HepG2 (cell line): ENCODE data around the gene ANXA9. TPM values are rescaled to one million over a fixed set of nuclear protein-coding genes. Genes with fewer than 3 reads are reported as not detected.

Experiments
- ATAC-seq: fragments of 200-7000 bp; cut with Tn5 transposase; 3 replicates; pipeline ENCODE4 v1.9.1; 2020; ENCODE audit warnings: mild to moderate bottlenecking, moderate library complexity
- BruUV-seq: library from RNA; stranded (reverse); fragments of 400-500 nt; replicated peaks from 2 replicates; lab custom pipeline; 2021; lab: Mats Ljungman, UMichigan
- CTCF ChIA-PET: fragments of 300-600 bp; formaldehyde crosslinking; extraction: SDS; loops from one replicate; lab custom pipeline; 2021; ENCODE audit warnings: low total read pairs, inconsistent platforms, low intra/inter-chr PET ratio; lab: Yijun Ruan, JAX
- POLR2A ChIA-PET: fragments of 350-600 bp; sonication (Branson Sonifier 250); formaldehyde crosslinking; loops from one replicate; lab custom pipeline; 2020; ENCODE audit warnings: antibody characterized with exemption, inconsistent platforms; lab: Yijun Ruan, JAX
- DNase-seq: peaks from one replicate; pipeline ENCODE4 v3.0.0-alpha.2; 2015; ENCODE audit warnings: low spot score
- FAIRE-seq: peaks from 3 replicates; lab custom pipeline; 2011; peaks lifted over from hg19 to GRCh38; lab: Jason Lieb, UNC
- H2AFZ ChIP-seq: one replicate; pipeline ENCODE4 v1.6.1; 2011; ENCODE audit warnings: low read length, inconsistent platforms
- H3K27ac ChIP-seq: fragments of 300-600 bp; 3 replicates; pipeline ENCODE4 v1.8.0; 2011; ENCODE audit warnings: mixed run types, mild to moderate bottlenecking, mixed read lengths, low read length, inconsistent platforms; ENCODE audit not compliant: insufficient read depth; ENCODE audit errors: extremely low read length
- H3K27me3 ChIP-seq, 2 experiments: fragments of 200-600 bp in 1 of 2; 2 replicates in 1 of 2; 3 replicates in 1 of 2; pipeline versions ENCODE4 v1.6.0 to v1.8.0; 2011; ENCODE audit warnings: low read length in 2 of 2, mild to moderate bottlenecking in 2 of 2, moderate library complexity in 2 of 2, inconsistent platforms in 1 of 2; ENCODE audit not compliant: insufficient read depth in 2 of 2, control insufficient read depth in 1 of 2
- H3K36me3 ChIP-seq, 2 experiments: fragments of 200-600 bp in 1 of 2; replicated peaks in 1 of 2; 2 replicates in 1 of 2; 3 replicates in 1 of 2; pipeline versions ENCODE4 v1.5.1 to v1.8.0; 2011; ENCODE audit warnings: low read length in 2 of 2, inconsistent platforms in 1 of 2; ENCODE audit not compliant: insufficient read depth in 2 of 2, control insufficient read depth in 1 of 2
- H3K4me1 ChIP-seq: 2 replicates; pipeline ENCODE4 v1.5.1; 2012; ENCODE audit warnings: low read length, inconsistent platforms; ENCODE audit not compliant: insufficient read depth
- H3K4me2 ChIP-seq: 2 replicates; pipeline ENCODE4 v1.6.0; 2011; ENCODE audit warnings: low read depth, low read length, inconsistent platforms
- H3K4me3 ChIP-seq, 3 experiments: fragments of 200-600 bp in 1 of 3; sonication (generic), shearing (Covaris generic) in 1 of 3; replicated peaks in 1 of 3; 2 replicates each; pipeline ENCODE4 v1.5.1; 2011 to 2016; ENCODE audit warnings: low read length in 3 of 3, inconsistent platforms in 2 of 3, low read depth in 2 of 3, mild to moderate bottlenecking in 2 of 3, control low read depth in 1 of 3, mixed read lengths in 1 of 3; ENCODE audit not compliant: insufficient read depth in 1 of 3
- H3K79me2 ChIP-seq: one replicate; pipeline ENCODE4 v1.6.1; 2011; ENCODE audit warnings: low read length, inconsistent platforms; ENCODE audit not compliant: insufficient read depth
- H3K9ac ChIP-seq: 2 replicates; pipeline ENCODE4 v1.6.0; 2011; ENCODE audit warnings: mild to moderate bottlenecking, low read depth, low read length, inconsistent platforms; ENCODE audit not compliant: insufficient read depth
- H3K9me3 ChIP-seq: 2 replicates; pipeline ENCODE4 v1.5.1; 2012; ENCODE audit warnings: mild to moderate bottlenecking, low read length
- H4K20me1 ChIP-seq: 2 replicates; pipeline ENCODE4 v1.6.0; 2011; ENCODE audit warnings: inconsistent platforms, mild to moderate bottlenecking, low read length, moderate library complexity; ENCODE audit not compliant: insufficient read depth
- DZIP1 ChIP-seq: sonication (generic); formaldehyde crosslinking; IDR thresholded peaks from 2 replicates; pipeline ENCODE4 v1.5.0; 2020; ENCODE audit warnings: mild to moderate bottlenecking, missing genetic modification reagents
- FOSL2 ChIP-seq: sonication (generic); formaldehyde crosslinking; IDR thresholded peaks from 2 replicates; pipeline ENCODE4 v1.4.0; 2020; ENCODE audit warnings: missing genetic modification reagents
- FOXP1 ChIP-seq, 2 experiments: fragments of 450-650 bp in 1 of 2; IDR thresholded peaks; 2 replicates each; pipeline ENCODE4 v1.6.1; 2017 to 2018; ENCODE audit warnings: antibody characterized with exemption in 1 of 2
- PAWR ChIP-seq: sonication (generic); formaldehyde crosslinking; IDR thresholded peaks from 2 replicates; pipeline ENCODE4 v1.4.0; 2020; ENCODE audit warnings: missing genetic modification reagents, mild to moderate bottlenecking, borderline replicate concordance
- PRDM4 ChIP-seq: sonication (generic); formaldehyde crosslinking; IDR thresholded peaks from 2 replicates; pipeline ENCODE4 v1.9.0; 2021; ENCODE audit warnings: missing genetic modification reagents, borderline replicate concordance
- ZBTB4 ChIP-seq: sonication (generic); formaldehyde crosslinking; IDR thresholded peaks from 2 replicates; pipeline ENCODE4 v1.4.0; 2020; ENCODE audit warnings: missing genetic modification reagents, mild to moderate bottlenecking, borderline replicate concordance
- ZBTB7A ChIP-seq: sonication (generic); formaldehyde crosslinking; IDR thresholded peaks from 2 replicates; pipeline ENCODE4 v1.8.0; 2022; ENCODE audit warnings: mild to moderate bottlenecking, missing genetic modification reagents
- ZFX ChIP-seq: sonication (generic); formaldehyde crosslinking; IDR thresholded peaks from 2 replicates; pipeline ENCODE4 v1.4.0; 2020; ENCODE audit warnings: mild to moderate bottlenecking, low read depth, missing genetic modification reagents, moderate library complexity
- ZNF136 ChIP-seq: sonication (generic); formaldehyde crosslinking; IDR thresholded peaks from 2 replicates; pipeline ENCODE4 v1.8.1; 2022; ENCODE audit warnings: low read depth, mild to moderate bottlenecking, moderate library complexity, missing genetic modification reagents
- ZNF343 ChIP-seq: sonication (generic); formaldehyde crosslinking; IDR thresholded peaks from 2 replicates; pipeline ENCODE4 v1.4.0; 2020; ENCODE audit warnings: mild to moderate bottlenecking, missing genetic modification reagents
- ZNF83 ChIP-seq: sonication (generic); formaldehyde crosslinking; IDR thresholded peaks from 2 replicates; pipeline ENCODE4 v1.4.0; 2020; ENCODE audit warnings: missing genetic modification reagents, mild to moderate bottlenecking, borderline replicate concordance
- WGBS: methylation state at CpG from one replicate; pipeline ENCODE4 v1.1.6; 2017; ENCODE audit warnings: low lambda C conversion rate; 5-methylcytosine and 5-hydroxymethylcytosine counted together
- in situ Hi-C: cut with HindIII; loops from 2 replicates; pipeline ENCODE4 v1.10.0; 2017; ENCODE audit warnings: low pct_unique_long_range_greater_than_20kb; ENCODE audit not compliant: extremely low pct_ligation_motif_present
- intact Hi-C: fragments of 100-400 bp; cut with micrococcal nuclease; formaldehyde crosslinking; loops from one replicate; pipeline ENCODE4 v1.10.0; 2022; ENCODE audit not compliant: unreplicated experiment
- polyA plus RNA-seq, 8 experiments: library from polyadenylated mRNA; depleted of rRNA in 3 of 8; stranded (reverse) in 7 of 8; unstranded in 1 of 8; fragments of >200 nt; fragmentation: Illumina TruSeq in 4 of 8; extraction: Trizol in 4 of 8; gene quantifications; 2 replicates each; pipeline versions ENCODE4 v1.2.1 to v1.2.3, GENCODE V29; 2011 to 2016; ENCODE audit warnings: low read depth in 4 of 8, missing spikeins in 1 of 8, mixed read lengths in 1 of 8; ENCODE audit not compliant: insufficient read depth in 1 of 8
- total RNA-seq, 5 experiments: library from RNA; depleted of rRNA; stranded (reverse); fragments of >200 nt; fragmentation: Illumina TruSeq; extraction: Trizol; gene quantifications; 2 replicates each; pipeline ENCODE4 v1.2.3, GENCODE V29; 2016; ENCODE audit warnings: low read depth in 1 of 5

Gene ANXA9
- total and polyA plus RNA-seq, 2 of the 13 experiments (the other 11 are each of a cell fraction or from before 2014, with no cell fraction given) = 13.3 to 23.9 TPM

- TF ChIP-seq DZIP1 (no peak), FOXP1 (IDR thresholded peaks at IDR 0.05) (no peak), FOXP1 (CRISPR knock-in tag; IDR thresholded peaks at IDR 0.05) (no peak), PAWR (CRISPR knock-in tag) (no peak), FOSL2 (CRISPR knock-in tag) (no peak; the same call in 1 of the 2 replicates), ZBTB7A (no peak), ZNF83 (no peak), ZNF343 (no peak), ZFX (CRISPR knock-in tag) (peak; percentile 62), ZNF136 (no peak)
These were observed 7.3 kb upstream of the ANXA9 start, which contains the start of gene CERS2 (continued) for GRCh38 chr1:150974580-150975478.

- H3K4me2 ChIP-seq = peak overlapping the region; percentile 72
- ChIA-PET CTCF (no interaction called here), POLR2A (interaction anchor here (1.2 to 10.3 kb wide), 4 partner anchors 11 to 307 kb away, joined by 3 to 99 read pairs (median 4); partner anchors contain the start of gene MINDY1)
- FAIRE-seq (no peak), ATAC-seq (no peak), DNase-seq (no peak)
- no TSS peak for BruUV-seq
- no peaks in the 10 kb centered on the region for H3K36me3 ChIP-seq
- H3K79me2 ChIP-seq = peaks cover 32% of the 10 kb centered on the region
- no peak for TF ChIP-seq PRDM4 (CRISPR knock-in tag)
- TF ChIP-seq ZBTB4 (CRISPR knock-in tag) = 0 out of 2 replicates have a peak, but pooled peaks have one; percentile 6
- in situ Hi-C loops = no loop called here
- no peaks in the 10 kb centered on the region for H3K9me3 ChIP-seq
- peaks cover 76% of the 10 kb centered on the region for H3K4me1 ChIP-seq
- intact Hi-C loops = no loop called here
- H3K27me3 ChIP-seq = no peaks in the 10 kb centered on the region; a peak in 1 of 5 replicates
- H3K9ac ChIP-seq = peak overlapping the region; percentile 18; the same call in 1 of the 2 replicates
- 0 out of 6 replicates have a peak overlapping the region, but pooled peaks of 1 of the 3 experiments have one; percentile 89 for H3K4me3 ChIP-seq
- H3K27ac ChIP-seq = no peak overlapping the region
- WGBS = 67% methylated on average over 9 of the region's 9 CpGs
- H2AFZ ChIP-seq = no peak overlapping the region
- no peaks in the 10 kb centered on the region for H4K20me1 ChIP-seq
These were observed 5.7 kb upstream of the ANXA9 start for GRCh38 chr1:150976401-150976821.
